Nephron (organoid): ENCODE measurements around the gene COPS7A.

Experiments used
- H3K27ac Mint-ChIP-seq, 3 experiments: 2 replicates each; pipeline ENCODE4 v1.8.0; 2020; ENCODE audit warnings: mixed read lengths in 3 of 3, mild to moderate bottlenecking in 2 of 3, moderate library complexity in 1 of 3
- H3K27me3 Mint-ChIP-seq: 2 replicates; pipeline ENCODE4 v1.8.0; 2021; ENCODE audit warnings: low read depth, mild to moderate bottlenecking, moderate library complexity, mixed read lengths
- H3K36me3 Mint-ChIP-seq: 2 replicates; pipeline ENCODE4 v1.8.0; 2020; ENCODE audit warnings: low read depth, mixed read lengths
- H3K4me1 Mint-ChIP-seq: 2 replicates; pipeline ENCODE4 v1.8.0; 2020; ENCODE audit warnings: mixed read lengths
- H3K4me3 Mint-ChIP-seq, 3 experiments: 2 replicates each; pipeline ENCODE4 v1.8.0; 2020; ENCODE audit warnings: mild to moderate bottlenecking in 3 of 3, mixed read lengths in 3 of 3, moderate library complexity in 2 of 3
- H3K9me3 Mint-ChIP-seq: 2 replicates; pipeline ENCODE4 v1.8.0; 2020; ENCODE audit warnings: mixed read lengths
- CTCF ChIP-seq, 3 experiments: fragments of 200-600 bp; sonication (generic); IDR thresholded peaks; one replicate each; pipeline ENCODE4 v1.5.0; 2021; ENCODE audit warnings: antibody characterized with exemption in 3 of 3; ENCODE audit not compliant: unreplicated experiment in 3 of 3

The COPS7A gene

GRCh38 chr12:6723607-6724408 lies at the start of gene COPS7A:
TSS of gene COPS7A (plus strand) at chr12:6724046. CDS start at chr12:6724657, 611 bp downstream.
- Mint-ChIP-seq H3K27me3 (peaks cover 6% of the 10 kb centered on the region), H3K36me3 (peaks cover 7% of the 10 kb centered on the region), H3K27ac (peak within 1 kb of the TSS; percentile 81 to 90 (median 89)), H3K4me3 (peak within 1 kb of the TSS; percentile 89 to 92 (median 90)), H3K4me1 (peaks cover 12% of the 10 kb centered on the region), H3K9me3 (peaks cover 3% of the 10 kb centered on the region)
- no peak for TF ChIP-seq CTCF (IDR thresholded peaks at IDR 0.05; ENCODE audit: unreplicated experiment in 3 of 3)

GRCh38 chr12:6676962-6677361 lies 46.9 kb upstream of the COPS7A start:
- no peaks in the 10 kb centered on the region for H3K4me1 Mint-ChIP-seq
- H3K36me3 Mint-ChIP-seq = peaks cover 81% of the 10 kb centered on the region
- H3K9me3 Mint-ChIP-seq = no peaks in the 10 kb centered on the region
- TF ChIP-seq CTCF (IDR thresholded peaks at IDR 0.05; ENCODE audit: unreplicated experiment in 3 of 3) = no peak
- H3K27ac Mint-ChIP-seq = no peak overlapping the region
- H3K27me3 Mint-ChIP-seq = no peaks in the 10 kb centered on the region
- no peak overlapping the region for H3K4me3 Mint-ChIP-seq

DNA sequence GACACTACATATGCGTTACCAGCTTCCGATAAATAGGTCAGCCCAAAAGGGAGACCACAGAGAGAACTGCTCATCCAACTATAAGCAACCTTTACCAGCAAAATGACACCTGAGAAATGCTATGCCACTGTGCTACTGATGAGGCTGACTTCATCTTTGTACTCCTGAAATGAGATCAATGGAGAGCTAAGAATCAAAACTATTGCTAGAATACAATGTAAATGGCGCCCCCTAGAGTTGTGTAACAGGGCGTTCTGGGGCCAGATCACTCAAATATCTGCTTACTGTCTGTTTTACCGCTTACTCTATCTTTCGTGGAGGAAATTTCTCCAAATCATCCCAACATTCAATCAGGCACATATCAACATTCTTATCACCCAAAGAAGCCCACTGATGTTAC lies 39.2 kb upstream of the COPS7A start:
- peak; percentile 32 to 53 (median 47) for TF ChIP-seq CTCF (IDR thresholded peaks at IDR 0.05; ENCODE audit: unreplicated experiment in 3 of 3)

GRCh38 chr12:6685814-6686213 lies 38.0 kb upstream of the COPS7A start:
- peaks cover 24% of the 10 kb centered on the region for H3K36me3 Mint-ChIP-seq
- no peak for TF ChIP-seq CTCF (IDR thresholded peaks at IDR 0.05; ENCODE audit: unreplicated experiment in 3 of 3)
- H3K27me3 Mint-ChIP-seq = no peaks in the 10 kb centered on the region
- no peak overlapping the region for H3K27ac Mint-ChIP-seq
- no peaks in the 10 kb centered on the region for H3K9me3 Mint-ChIP-seq
- H3K4me3 Mint-ChIP-seq = peak overlapping the region in 1 of 3 experiments; percentile 38
- H3K4me1 Mint-ChIP-seq = peaks cover 44% of the 10 kb centered on the region

More for the DNA sequence above, 39.2 kb upstream of the COPS7A start:
- peaks cover 36% of the 10 kb centered on the region for H3K4me1 Mint-ChIP-seq
- H3K9me3 Mint-ChIP-seq = no peaks in the 10 kb centered on the region
- peaks cover 26% of the 10 kb centered on the region for H3K36me3 Mint-ChIP-seq
- peak overlapping the region in 1 of 3 experiments; percentile 24 for H3K4me3 Mint-ChIP-seq
- H3K27ac Mint-ChIP-seq = peak overlapping the region in 2 of 3 experiments; percentile 4 to 10
- no peaks in the 10 kb centered on the region for H3K27me3 Mint-ChIP-seq

GRCh38 chr12:6688543-6688998 lies 35.3 kb upstream of the COPS7A start:
- no peak for TF ChIP-seq CTCF (IDR thresholded peaks at IDR 0.05; ENCODE audit: unreplicated experiment in 3 of 3)
- Mint-ChIP-seq H3K27me3 (no peaks in the 10 kb centered on the region), H3K4me3 (peak overlapping the region; percentile 94 to 97 (median 97))

More at GRCh38 chr12:6688543-6688998, 35.3 kb upstream of the COPS7A start:
- peaks cover 49% of the 10 kb centered on the region for H3K4me1 Mint-ChIP-seq
- H3K27ac Mint-ChIP-seq = peak overlapping the region; percentile 97 to 99 (median 99)
- H3K9me3 Mint-ChIP-seq = no peaks in the 10 kb centered on the region
- peaks cover 12% of the 10 kb centered on the region for H3K36me3 Mint-ChIP-seq
